GM04504 (cell line): Measurements from ENCODE around the gene MED7.
"Not testable (repeated sequence)": the region's sequence is repeated elsewhere in the genome, so short reads cannot be mapped to it uniquely, and the experiment has no call there.

Experiments
- DNase-seq: peaks from one replicate; pipeline ENCODE4 v3.0.0-alpha.2; 2012; ENCODE audit warnings: low read depth

The MED7 gene

GRCh38 chr5:157142317-157143126, at the start of gene MED7:
Gene MED7 (minus strand): TSS chr5:157142865. CDS start chr5:157139431, 3,434 bp downstream.
- DNase-seq, result peak; percentile 99

DNA sequence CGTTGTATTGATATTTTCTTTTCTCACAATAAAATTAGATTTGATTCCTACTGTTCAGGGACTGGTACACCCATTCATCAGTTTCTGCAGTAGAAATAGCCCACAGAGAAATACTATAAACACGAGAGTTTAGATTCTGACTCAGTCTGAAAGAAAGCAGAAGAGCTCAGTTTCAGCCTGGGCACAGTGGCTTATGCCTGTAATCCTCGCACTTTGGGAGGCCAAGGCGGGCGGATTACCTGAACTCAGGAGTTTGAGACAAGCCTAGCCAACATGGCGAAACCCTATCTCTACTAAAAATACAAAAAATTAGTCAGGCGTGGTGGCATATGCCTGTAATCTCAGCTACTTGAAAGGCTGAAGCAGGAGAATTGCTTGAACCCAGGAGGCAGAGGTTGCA, 46.6 kb upstream of the MED7 start:
- DNase-seq, result no peak

DNA sequence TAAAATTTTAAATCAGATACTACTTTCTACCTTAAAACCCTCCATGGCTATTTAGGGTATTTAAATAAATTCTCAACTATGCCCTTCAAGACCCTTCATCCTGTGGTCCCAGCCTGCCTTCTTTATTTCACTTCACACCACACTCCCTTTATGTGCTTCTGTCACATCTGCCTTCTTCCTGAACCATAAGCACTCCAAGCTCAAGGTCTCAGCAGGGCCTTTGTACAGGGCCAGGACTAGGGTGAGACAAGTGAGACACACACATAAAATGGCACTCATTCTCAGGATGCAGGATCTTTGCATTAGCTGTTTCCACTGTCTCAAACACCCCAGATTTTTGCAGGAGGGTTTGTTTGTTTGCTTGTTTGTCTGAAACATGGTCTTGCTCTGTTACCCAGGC, 45.6 kb upstream of the MED7 start:
- DNase-seq, result no peak

- no peak for DNase-seq
These were observed 44.5 kb upstream of the MED7 start for GRCh38 chr5:157187046-157187754.

GRCh38 chr5:157186309-157187045, 43.8 kb upstream of the MED7 start:
- DNase-seq, result no peak

GRCh38 chr5:157185122-157185521, 42.5 kb upstream of the MED7 start:
- not testable (repeated sequence) for DNase-seq

DNA sequence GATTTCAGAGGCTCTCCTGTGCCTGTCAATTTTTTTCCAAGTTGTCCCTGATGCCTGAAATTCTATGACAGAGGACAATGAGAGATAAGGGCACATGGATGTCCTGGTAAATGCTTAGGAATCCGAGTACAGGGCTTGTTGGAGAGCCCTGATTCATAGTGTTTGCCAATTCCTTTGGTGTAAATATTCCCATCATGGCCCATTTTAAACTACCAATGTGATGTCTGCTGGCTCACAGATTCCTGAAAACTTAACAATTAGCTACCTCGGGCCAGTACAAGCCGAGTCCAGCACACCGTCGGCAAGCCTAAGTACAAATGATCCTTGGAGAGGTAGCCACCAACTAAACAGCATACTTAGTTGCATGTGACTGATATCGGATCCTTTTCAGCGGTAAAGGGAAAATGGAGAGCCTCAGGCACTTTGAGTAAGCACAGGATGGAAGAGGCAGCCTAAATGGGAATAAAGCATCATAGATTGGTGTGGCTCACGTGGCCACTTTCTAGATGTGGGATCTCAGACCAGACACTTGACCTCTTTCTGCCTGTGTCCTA, 41.5 kb upstream of the MED7 start:
- DNase-seq, result no peak

- DNase-seq, result no peak
These were observed 39.6 kb upstream of the MED7 start for GRCh38 chr5:157182143-157182757.

DNA sequence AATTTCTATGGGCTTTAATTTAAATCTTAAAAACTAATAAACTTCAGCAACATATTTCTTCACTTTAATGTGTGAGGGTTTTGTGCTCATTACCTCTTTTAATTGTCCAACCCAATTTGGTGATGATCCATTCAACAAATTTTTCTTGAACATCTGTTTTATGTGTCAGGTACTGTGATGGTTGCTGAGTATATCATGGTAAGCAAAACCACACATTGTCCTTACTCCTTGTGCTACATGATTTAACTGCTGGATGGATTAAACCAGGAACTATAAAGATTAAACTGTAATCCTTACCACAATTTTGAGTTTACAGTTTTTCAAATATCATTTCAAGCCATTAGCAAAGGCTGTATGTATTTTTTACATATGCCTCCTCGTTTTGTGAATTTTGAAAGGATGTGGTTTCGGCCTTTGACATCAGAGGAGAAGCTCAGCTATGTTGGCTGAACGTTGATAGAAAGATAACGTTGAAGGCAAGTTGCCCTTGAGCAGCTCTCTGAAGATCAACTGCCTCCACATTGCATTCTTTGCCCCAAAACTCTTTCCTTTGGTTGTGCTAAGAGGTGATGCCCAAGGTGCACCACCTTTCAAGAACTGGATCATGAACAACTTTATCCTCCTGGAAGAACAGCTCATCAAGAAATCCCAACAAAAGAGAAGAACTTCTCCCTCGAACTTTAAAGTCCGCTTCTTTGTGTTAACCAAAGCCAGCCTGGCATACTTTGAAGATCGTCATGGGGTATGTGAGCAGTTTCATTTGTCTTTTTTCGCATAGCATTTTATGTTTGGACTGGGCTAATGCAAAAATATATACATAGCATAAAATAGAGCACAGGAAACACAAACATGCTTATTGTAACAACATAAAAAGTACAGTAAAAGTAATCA, 38.0 kb upstream of the MED7 start, which contains the start of gene ITK:
Gene ITK (plus strand): TSS at position 467 of the 891 bp plus-strand sequence. CDS start 138 bp downstream, at position 605.
- no peak for DNase-seq

- no peak for DNase-seq
These were observed 36.3 kb upstream of the MED7 start for GRCh38 chr5:157178966-157179365.

- no peak for DNase-seq
These were observed 35.3 kb upstream of the MED7 start for GRCh38 chr5:157177953-157178352.

GRCh38 chr5:157175071-157175612, 32.5 kb upstream of the MED7 start:
- DNase-seq, result no peak

DNA sequence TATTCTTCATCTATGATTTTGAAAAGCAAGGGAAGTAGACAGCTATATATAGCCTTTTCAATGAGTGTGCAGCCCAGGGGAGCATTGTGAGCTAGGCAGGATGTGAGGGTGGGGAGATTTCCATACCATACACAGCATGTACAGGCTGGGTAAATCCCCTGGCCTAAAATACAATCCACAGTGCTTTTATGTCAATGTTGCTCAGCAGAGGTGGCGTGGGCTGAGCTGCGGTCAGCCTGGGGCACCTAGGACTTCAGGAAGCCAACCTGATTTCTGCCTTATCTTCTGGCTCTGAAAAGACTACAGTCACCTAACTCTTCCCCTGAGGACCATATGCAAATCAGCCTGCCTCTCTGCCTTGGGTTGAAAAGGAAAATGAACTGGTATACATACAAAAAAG, 29.7 kb upstream of the MED7 start:
- DNase-seq, result no peak

DNA sequence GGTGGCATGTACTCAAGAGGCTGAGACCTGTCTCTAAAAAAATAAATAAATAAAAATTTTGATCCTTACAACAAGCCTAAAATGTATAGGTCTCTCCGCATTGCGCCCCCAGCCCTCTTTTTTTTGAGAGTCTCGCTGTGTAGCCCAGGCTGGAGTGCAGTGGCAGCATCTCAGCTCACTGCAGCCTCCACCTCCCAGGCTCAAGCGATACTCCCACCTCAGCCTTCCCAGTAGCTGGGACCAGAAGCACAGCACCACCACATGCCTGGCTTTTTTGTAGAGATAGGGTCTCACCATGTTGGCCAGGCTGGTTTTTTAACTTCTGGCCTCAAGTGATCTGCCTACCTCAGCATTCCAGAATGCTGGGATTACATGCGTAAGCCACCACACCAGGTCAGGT, 25.6 kb upstream of the MED7 start:
- no peak for DNase-seq

DNA sequence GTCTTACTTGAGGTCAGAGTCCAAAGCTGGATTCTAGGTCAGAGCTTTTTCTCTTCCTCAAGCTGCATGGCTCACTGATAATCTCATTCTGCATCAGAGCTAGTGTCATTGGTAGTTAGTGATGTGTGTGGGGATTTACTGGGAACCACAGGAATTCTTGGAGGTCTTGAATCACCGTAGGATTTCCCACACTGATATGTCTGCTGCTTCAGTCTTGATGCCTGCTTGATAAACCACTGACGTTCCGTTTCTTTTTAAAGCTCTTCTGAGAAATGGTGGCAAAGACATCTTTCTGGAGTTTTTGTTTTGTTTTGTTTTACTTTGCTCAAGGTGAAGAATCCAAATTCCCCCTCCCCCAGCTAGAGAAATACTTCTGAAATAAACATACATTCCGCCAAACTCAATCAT, 24.6 kb upstream of the MED7 start:
- DNase-seq, result no peak

DNA sequence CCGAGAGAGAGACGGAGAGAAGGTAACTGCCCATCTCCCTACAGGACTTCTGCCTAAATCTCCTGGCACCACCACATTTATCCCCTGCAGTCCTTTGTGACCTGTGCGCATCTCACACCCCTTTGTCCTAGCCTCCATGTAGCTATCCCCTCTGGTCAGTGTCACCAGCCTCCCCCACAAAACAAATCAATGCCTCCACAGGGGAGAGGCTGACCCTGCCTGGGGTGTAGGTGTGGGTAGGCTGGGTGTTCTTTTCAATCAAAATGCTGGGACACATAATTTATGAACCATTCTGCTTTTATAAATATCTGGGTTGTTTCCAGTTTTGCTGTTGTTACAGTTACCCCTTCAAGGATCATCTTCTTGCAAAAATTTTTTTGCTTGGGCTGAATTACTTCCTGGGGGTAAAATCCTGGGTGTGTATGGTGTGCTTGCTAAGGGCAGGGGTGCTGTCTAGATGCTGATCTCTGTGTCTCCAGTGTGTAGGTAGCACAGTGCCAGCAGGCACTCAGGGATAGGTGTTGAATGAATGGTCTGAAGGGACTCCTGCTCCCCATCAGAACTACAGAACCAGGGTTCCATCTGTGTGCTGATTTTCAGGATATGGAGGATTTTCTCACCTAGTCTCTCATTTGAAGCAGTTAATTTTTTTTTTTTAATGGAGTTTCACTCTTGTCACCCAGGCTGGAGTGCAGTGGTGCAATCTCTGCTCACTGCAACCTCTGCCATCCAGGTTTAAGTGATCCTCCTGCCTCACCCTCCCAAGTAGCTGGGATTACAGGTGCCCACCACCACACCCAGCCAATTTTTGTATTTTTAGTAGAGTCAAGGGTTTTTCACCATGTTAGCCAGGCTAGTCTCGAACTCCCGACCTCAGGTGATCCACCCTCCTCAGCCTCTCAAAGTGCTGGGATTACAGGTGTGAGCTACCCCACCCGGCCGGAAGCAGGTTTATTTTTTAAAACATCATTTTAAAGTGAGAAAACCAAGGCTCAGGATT, 23.8 kb upstream of the MED7 start, which contains the start of gene GARIN3:
Gene GARIN3 (minus strand): TSS at position 51 of the 1,000 bp plus-strand sequence. CDS start 96 bp downstream, outside the sequence.
- DNase-seq, result no peak

DNA sequence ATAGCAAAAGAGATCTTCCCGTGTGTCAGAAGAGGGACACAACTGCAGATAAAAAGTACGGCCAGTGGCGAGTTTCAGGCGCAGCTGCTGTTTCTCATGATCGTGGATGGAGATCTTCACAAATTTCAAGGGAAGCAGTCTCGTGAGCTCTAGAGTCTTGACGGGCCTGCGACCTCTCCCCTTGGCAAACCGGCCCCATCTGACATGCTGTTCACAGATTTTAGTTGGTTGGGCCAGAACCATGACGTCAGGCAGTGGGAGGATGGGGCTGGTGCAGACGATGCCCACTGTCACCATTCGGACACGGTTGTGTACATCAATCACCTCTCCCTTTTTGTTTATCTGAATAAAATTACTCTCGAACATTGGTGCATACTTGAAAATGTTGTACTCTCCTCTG, 23.0 kb upstream of the MED7 start:
- no peak for DNase-seq

GRCh38 chr5:157165261-157165660, 22.6 kb upstream of the MED7 start:
- DNase-seq, result no peak

- no peak for DNase-seq
These were observed 21.9 kb upstream of the MED7 start for GRCh38 chr5:157164521-157164920.
